HFFc6 (cell line): ENCODE results near the gene SCAND1. TPM values are rescaled to one million over a fixed set of nuclear protein-coding genes. Genes with fewer than 3 reads are reported as not detected.
"Not testable (repeated sequence)": the region's sequence is repeated elsewhere in the genome, so short reads cannot be mapped to it uniquely, and the experiment has no call there.

Source experiments
- DNase-seq: peaks from one replicate; pipeline ENCODE4 v3.0.0-alpha.2; 2018
- H3K27ac Mint-ChIP-seq: 2 replicates; pipeline ENCODE4 v1.8.0; 2020; ENCODE audit warnings: mild to moderate bottlenecking, mixed read lengths
- H3K27me3 Mint-ChIP-seq: 2 replicates; pipeline ENCODE4 v1.8.0; 2021; ENCODE audit warnings: mild to moderate bottlenecking, moderate library complexity, mixed read lengths; ENCODE audit not compliant: insufficient read depth
- H3K36me3 Mint-ChIP-seq: 2 replicates; pipeline ENCODE4 v1.8.0; 2021; ENCODE audit warnings: low read depth, mixed read lengths
- H3K4me1 Mint-ChIP-seq: 2 replicates; pipeline ENCODE4 v1.8.0; 2020; ENCODE audit warnings: low read depth, mixed read lengths
- H3K4me3 Mint-ChIP-seq: 2 replicates; pipeline ENCODE4 v1.8.0; 2020; ENCODE audit warnings: mild to moderate bottlenecking, moderate library complexity, mixed read lengths
- H3K9me3 Mint-ChIP-seq: 2 replicates; pipeline ENCODE4 v1.8.0; 2020; ENCODE audit warnings: mild to moderate bottlenecking, mixed read lengths
- total RNA-seq, 6 experiments: library from RNA; stranded (reverse); fragmentation: NEBNext Ultra II Directional; extraction: Animal tissue kit (Norgen Biotek cat#: 25700); gene quantifications; 2 replicates in 1 of 6; 3 replicates in 5 of 6; pipeline ENCODE4 v1.2.3, GENCODE V29; 2021
- TF ChIP-seq, protein P1 (sequence below): fragments of 200-600 bp; sonication (generic); IDR thresholded peaks from 2 replicates; pipeline ENCODE4 v1.5.0; 2021; ENCODE audit warnings: antibody characterized with exemption, mild to moderate bottlenecking

SCAND1 gene
- total RNA-seq, 6 experiments from 2014 or later, result 76.7 to 97.0 (median 82.8) TPM

DNA sequence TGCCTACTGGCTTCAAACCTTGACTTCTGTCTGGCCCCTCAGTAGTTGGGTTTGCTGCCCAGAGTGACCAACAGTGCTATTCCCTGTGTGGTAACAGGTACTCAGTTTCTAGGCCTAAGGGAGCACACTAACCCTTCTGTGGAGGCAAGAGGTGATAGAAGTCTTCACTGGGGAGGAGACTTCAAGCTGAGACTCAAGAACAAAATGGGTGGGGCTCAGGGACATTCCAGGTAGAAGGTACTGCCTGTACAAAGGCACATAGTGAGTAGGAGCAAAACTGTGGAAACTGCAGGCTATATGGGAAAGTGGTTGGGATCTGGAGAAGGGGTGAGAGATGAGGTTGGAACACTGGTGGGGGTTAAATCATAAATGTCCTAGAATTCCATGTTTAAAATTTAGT is 2.3 kb upstream of the SCAND1 start:
- H3K4me1 Mint-ChIP-seq, result peaks cover 18% of the 10 kb centered on the region
- H3K4me3 Mint-ChIP-seq, result no peak overlapping the region
- H3K9me3 Mint-ChIP-seq, result no peaks in the 10 kb centered on the region
- H3K27ac Mint-ChIP-seq, result no peak overlapping the region
- peaks cover 7% of the 10 kb centered on the region; the same call in 1 of the 2 replicates for H3K36me3 Mint-ChIP-seq
- no peak for DNase-seq
- H3K27me3 Mint-ChIP-seq, result peaks cover 7% of the 10 kb centered on the region
- TF ChIP-seq, protein P1, sequence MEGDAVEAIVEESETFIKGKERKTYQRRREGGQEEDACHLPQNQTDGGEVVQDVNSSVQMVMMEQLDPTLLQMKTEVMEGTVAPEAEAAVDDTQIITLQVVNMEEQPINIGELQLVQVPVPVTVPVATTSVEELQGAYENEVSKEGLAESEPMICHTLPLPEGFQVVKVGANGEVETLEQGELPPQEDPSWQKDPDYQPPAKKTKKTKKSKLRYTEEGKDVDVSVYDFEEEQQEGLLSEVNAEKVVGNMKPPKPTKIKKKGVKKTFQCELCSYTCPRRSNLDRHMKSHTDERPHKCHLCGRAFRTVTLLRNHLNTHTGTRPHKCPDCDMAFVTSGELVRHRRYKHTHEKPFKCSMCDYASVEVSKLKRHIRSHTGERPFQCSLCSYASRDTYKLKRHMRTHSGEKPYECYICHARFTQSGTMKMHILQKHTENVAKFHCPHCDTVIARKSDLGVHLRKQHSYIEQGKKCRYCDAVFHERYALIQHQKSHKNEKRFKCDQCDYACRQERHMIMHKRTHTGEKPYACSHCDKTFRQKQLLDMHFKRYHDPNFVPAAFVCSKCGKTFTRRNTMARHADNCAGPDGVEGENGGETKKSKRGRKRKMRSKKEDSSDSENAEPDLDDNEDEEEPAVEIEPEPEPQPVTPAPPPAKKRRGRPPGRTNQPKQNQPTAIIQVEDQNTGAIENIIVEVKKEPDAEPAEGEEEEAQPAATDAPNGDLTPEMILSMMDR, result no peak

DNA sequence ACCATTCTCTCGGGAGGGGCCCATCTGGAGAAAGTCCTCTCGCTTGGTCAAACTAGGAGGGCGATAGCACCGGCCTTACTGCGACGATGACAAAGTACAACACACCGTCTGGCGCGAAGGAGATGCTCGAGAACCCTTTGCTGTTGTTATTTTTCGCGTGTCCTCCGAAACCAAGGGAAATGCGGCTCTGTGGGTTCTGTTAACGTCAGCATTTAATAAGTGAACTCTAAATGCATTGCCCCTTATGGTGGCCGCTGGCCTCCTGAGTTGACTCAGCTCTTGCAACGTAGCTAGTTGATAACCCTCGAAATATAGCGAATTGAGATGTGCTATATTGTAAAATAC is 577 bp upstream of the SCAND1 start:
- Mint-ChIP-seq H3K4me1 (peaks cover 18% of the 10 kb centered on the region), H3K27ac (peak overlapping the region; percentile 98), H3K9me3 (no peaks in the 10 kb centered on the region), H3K4me3 (peak overlapping the region; percentile 100), H3K27me3 (peaks cover 7% of the 10 kb centered on the region), H3K36me3 (peaks cover 7% of the 10 kb centered on the region; the same call in 1 of the 2 replicates)
- DNase-seq, result peak; percentile 12
- TF ChIP-seq, protein P1, result no peak

DNA sequence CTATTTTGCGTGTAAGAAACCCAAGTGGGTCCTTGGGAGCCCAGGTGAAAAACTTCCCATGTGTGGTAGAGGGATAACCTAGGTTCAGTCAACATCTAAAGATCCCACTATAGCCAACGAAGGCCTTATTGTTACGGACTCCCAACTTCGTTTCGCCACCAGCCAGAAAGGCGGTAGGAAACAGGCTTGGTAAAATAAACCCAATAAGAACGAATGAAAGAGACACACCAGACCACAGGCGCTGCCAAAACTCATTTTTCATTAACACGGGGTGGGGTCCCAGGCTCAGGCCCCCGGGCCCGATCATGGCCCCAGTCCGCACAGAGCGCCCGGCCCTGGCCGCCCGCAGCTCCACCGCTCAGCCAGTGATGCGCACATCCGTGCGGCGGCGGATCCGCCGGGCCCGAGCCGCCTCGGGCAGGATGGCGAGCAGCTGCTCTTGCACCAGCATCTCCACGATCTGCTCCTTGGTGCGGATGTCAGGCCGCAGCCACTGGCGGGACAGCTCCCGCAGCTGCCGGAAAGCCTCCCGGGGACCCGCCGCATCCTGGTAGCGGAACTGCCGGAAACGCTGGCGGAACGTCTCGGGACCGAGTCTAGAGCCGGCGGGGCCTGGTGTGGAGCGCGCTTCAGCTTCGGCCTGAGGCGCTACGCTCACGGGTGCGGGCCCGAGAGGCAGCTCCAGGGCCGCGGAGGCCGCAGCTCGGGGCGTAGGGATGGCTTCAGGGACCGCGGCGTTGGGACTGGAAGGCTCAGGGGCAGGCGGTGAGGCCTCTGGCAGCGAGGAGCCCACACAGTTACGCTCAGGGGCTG is 709 bp downstream of the SCAND1 start:
- TF ChIP-seq, protein P1, result no peak
- Mint-ChIP-seq H3K9me3 (no peaks in the 10 kb centered on the region), H3K4me3 (peak overlapping the region; percentile 100), H3K36me3 (peaks cover 7% of the 10 kb centered on the region; the same call in 1 of the 2 replicates), H3K27me3 (peaks cover 5% of the 10 kb centered on the region), H3K27ac (peak overlapping the region; percentile 98), H3K4me1 (peaks cover 18% of the 10 kb centered on the region)
- DNase-seq, result peak; percentile 35

DNA sequence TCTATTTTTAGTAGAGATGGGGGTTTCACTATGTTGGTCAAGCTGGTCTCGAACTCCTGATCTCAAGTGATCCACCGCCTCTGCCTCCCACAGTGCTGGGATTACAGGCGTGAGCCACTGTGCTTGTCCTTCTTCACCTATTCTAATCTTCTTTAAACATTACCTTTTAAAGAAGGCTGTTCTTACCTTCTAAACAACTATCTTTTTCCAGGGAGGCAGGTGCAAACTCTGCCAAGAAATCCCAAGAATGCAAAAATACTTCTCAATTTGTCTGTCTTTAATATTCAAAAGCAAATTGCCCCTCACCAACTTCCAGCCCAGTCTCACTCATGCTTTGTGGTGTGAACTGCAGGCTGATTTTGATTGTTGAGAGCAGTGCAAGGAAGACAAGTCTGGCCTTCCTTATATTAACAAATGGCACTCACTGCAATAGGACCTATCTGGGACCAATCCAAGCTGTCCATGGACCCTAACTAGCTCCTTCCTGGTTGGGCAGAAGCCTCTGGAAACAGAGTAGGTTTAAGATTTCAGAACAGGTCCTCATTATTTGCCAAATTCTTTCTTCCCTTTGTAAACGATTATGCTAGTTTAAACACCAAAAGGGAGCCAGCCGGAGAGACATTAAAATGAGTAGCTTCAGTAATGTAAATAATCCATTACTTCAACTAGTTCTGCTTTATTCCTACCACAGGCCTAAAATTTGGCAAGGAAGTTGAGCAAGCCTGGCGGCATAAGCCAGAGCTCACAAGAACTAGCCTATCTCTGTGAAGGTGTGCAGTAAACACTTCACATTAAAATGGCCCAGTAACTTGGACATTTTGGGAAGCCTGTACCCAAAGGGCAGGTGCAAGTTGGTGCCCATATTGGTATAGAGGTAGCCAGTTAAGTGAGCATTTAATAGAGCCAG is 1.6 kb downstream of the SCAND1 start:
- Mint-ChIP-seq H3K36me3 (peaks cover 9% of the 10 kb centered on the region; the same call in 1 of the 2 replicates), H3K4me1 (peaks cover 26% of the 10 kb centered on the region), H3K27ac (peak overlapping the region; percentile 98), H3K4me3 (peak overlapping the region; percentile 100), H3K9me3 (no peaks in the 10 kb centered on the region), H3K27me3 (peaks cover 5% of the 10 kb centered on the region)
- no peak for DNase-seq
- TF ChIP-seq, protein P1, result no peak

DNA sequence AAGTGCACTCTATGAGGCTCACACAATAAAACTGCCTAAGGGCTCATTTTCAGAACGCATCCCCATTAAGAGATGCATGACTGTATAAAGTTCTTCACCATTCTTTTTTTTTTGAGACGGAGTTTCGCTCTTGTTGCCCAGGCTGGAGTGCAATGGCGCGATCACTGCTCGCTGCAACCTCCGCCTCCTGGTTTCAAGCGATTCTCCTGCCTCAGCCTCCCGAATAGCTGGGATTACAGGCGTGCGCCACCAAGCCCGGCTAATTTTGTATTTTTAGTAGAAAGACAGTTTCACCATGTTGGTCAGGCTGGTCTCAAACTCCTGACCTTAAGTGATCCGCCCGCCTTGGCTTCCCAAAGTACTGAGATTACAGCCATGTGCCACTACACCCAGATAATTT is 2.2 kb downstream of the SCAND1 start:
- H3K27me3 Mint-ChIP-seq, H3K27ac Mint-ChIP-seq, DNase-seq, H3K9me3 Mint-ChIP-seq: not testable (repeated sequence)
- Mint-ChIP-seq H3K36me3 (peaks cover 11% of the 10 kb centered on the region; the same call in 1 of the 2 replicates), H3K4me3 (peak overlapping the region; percentile 100), H3K4me1 (peaks cover 32% of the 10 kb centered on the region)
